NCI-H82 (cell line): ENCODE measurements around the gene RNF38.
"Not testable (repeated sequence)": the region's sequence is repeated elsewhere in the genome, so short reads cannot be mapped to it uniquely, and the experiment has no call there.

Experiments
- DNase-seq: peaks from one replicate; lab custom pipeline; 2025; lab: John Stamatoyannopoulos, UW

RNF38 gene

DNA sequence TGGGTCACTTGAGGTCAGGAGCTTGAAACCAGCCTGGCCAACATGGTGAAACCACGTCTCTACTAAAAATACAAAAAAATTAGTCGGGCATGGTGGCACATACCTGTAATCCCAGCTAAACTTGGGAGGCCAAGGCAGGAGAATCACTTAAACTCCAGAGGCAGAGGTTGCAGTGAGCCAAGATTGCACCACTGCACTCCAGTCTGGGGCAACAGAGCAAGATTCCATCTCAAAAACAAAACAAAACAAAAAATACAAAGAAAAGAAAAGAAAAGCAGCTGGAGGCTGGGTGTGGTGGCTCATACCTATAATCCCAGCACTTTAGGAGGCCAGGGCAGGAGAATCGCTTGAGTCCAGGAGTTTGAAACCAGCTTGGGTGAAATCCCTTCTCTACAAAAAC is 105.1 kb downstream of the RNF38 start:
- DNase-seq = not testable (repeated sequence)

DNA sequence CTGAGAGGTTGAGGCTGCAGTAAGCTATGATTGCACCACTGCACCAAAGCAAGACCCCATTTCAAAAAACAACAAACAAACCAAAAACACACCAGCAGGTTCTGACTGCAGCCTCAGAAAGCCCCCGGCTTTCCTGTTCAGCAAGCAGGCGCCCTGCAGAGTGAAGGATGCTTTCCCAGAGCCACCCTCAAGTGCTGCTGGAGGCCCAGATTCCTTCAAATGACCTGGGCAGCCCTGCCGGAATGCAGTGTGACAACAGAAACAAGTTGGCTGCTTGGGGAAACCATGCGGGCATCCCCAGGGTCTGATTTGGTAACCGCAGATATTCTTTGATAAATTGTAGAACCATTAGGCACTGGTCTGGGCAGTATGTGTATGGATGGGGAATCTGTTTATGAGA is 106.2 kb downstream of the RNF38 start:
- DNase-seq = no peak

GRCh38 chr9:36293171-36293570 is 106.9 kb downstream of the RNF38 start:
- DNase-seq = no peak

DNA sequence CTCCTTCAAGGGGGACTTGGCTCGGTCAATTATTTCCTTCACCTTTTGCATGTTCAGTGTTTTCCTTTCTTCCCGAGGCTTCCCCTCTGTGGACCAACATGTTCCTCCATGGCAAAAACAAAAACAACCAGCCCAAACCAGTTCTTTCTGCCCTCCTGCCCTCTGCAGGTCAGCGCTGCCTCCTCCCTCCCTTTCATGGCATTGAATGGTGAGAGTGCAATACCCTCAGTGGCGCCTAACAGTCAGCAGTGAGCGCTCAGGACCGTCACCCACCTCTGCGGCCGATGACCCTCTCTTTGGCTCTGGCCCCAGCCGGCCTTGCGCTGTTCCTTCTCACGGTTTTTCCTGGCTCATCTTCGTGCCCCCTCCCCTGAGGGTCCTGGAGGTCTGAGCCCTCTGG is 107.4 kb downstream of the RNF38 start:
- DNase-seq = no peak

DNA sequence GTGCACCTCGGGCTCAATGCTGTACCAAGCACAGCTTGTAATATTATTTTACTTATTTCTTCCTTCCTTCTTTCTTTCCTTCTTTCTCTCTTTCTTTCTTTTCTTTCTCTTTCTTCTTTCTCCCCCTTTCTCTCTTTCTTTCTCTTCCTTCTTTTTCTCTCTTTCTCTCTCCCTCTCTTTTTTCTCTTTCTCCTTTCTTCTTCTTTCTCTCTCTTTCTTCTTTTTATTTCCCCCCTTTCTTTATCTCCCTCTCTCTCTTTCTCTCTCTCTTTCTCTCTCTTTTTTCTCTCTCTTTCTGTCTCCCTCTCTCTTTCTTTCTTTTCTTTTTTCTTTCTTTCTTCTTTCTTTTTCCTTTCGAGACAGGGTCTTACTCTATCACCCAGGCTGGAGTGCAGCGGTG is 109.1 kb downstream of the RNF38 start:
- DNase-seq = no peak

- DNase-seq = no peak
These were observed 110.1 kb downstream of the RNF38 start for GRCh38 chr9:36289836-36290435.

DNA sequence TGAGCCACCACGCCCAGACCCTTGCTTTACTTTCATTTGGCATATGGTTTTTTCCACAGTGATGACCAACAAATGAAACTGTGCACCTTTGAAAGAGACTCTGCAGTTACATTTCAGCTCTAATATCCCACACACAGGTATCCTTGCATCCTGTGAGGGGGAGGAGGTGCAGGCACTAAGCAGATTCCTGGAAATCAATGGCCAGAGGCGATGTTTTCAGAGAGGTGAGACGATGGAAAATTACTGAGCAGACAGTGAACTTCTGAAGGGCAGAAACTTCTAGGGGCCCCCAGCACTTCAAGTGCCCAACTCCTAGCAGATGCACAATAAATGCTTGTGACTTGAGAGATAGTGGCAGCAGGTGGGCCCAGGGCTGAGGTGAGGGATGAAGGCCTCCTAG is 112.0 kb downstream of the RNF38 start:
- DNase-seq = no peak
